Measurements from ENCODE around the gene CDH13. TPM values are rescaled to one million over a fixed set of nuclear protein-coding genes. Genes with fewer than 3 reads are reported as not detected.
A peak's percentile ranks its signal among the peaks of the same experiment; 100 is the strongest.

CDH13 gene
- total RNA-seq, 1 donor from 2014 or later = 28.9 TPM

DNA sequence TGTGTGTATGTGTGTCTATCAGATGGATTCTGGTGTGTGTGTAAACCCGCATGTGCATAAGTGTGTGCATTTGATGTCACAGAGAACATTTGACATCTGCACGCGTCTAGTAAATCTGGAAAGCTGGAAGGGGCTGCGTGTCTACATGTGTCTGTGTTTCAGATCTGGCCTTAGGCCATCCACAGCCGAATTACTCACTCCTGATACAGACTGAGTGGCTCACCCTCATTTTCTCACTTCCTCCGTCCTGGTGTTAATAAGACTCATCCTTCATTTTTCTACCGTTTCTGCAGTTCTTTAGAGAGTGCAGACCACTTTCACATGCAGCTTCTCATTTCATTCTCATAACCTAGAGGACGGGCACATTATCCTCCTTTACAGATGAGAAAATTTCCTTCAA, 491.6 kb downstream of the CDH13 start:
- DNase-seq = peak; percentile 10

DNA sequence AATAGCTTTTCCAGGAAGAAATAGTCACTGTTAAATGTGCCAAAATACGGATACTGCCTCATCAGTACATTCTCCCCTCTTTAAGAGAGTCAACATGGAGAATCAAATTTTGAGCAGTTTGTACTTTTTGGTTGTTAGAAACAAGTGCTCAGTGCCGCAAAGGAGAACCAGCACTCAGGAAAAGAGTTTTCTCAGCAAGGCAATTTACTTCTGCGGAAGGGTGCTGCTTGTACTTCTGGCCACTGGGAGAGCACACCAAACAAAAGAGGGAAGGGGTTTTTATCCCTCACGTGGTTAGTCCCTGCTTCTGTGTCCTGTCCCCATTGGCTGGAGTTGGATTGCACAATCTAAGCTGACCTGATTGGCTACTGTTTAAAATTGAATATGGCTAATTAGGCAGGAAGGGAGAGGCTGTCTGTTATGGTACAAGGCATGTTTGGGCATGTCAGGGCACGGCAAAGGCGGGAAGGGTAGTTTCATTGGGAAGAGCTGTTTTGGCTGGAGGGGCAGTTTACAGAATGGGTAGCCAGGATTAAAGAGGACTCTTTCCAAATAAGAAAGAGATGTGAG, 499.3 kb downstream of the CDH13 start:
- no peak for DNase-seq

DNA sequence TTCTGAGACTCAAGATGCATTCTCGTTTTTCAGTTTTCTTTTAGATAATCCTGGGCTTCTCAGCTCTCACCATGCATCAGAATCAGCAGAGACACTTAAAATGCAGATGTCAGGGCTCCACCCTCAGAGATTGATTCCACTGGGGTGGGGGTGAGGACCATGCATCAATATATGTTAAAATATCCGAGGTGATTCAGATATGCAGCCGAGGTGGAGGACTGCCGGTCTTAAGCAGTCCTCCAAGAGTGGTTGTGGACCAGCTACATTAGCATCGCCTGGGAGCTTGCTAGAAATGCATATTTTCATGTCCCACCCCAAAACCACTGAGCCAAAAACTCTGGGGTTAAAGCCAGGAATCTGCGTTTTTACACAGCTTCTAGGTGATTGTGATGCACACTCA, 501.3 kb downstream of the CDH13 start:
- no peak for DNase-seq

DNA sequence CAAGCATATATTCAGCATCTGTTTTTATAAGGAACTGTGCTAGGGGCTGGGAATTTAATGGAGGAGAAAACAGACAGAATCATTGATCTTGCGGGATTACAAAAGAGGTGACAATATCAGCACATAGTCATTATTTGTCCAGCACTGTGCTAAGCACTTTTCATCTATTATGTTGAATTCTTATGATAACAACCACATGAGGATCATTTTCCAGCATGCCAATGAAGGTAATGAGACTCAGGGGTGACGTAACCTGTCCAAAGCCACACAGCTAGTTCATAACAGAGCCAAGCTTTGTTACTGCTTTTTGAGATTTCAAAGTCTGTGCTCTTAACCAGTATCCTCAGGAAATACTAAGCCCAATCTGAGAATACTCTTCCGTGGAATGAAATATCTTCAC, 503.3 kb downstream of the CDH13 start:
- DNase-seq = no peak

DNA sequence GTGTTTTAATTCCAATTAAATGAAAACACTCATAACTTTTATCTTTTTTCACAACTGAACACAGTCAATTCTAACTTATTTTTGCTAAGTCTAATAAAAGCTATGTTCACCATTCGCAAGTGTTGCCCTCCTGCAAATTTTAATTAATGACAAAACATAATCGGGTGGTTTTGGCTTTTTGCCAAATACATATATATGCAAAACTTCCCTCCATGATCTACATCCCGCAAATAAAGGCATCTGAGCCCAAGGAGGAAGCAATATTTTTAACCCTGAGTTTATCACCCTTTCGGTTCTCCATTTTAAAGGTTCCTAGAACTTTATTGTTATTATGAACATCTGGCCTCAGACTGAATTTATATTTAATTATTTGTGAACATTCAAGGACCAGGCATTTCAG, 507.9 kb downstream of the CDH13 start:
- no peak for DNase-seq

DNA sequence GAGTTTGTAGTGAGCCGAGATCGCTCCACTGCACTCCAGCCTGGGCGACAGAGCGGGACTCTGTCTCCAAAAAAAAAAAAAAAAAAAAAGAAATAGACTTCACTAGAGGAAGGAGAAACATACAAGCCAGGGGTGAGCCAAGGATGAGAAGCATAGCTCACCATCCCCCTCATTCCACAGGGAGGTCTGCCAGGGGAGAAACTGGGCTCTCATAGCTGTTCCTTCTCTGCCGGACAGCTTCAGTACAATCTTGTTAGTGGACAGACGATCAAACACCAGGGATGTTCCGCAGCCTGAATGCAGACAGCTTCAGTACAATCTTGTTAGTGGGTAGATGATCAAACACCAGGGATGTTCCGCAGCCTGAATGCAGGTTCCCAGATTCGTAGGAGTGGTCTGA, 509.6 kb downstream of the CDH13 start:
- no peak for DNase-seq

DNA sequence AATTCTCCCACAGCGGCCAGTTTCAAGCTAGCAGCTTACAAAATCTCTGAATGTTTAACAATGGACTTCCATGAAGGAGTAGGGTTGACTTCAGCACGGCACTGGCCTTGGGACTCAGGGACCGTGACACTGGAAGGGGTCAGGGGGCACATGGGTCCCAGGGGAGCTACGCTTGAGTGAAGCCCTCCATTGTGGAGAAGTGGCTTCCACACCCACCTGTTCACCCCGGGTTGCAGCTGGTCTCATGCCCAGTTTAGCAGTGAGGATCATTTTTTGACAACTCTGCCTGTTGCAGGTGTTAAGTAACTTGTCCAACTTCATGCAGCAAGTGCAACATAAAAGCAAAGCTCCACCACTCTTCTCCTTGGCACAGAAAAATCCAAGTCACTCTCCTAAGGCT, 510.2 kb downstream of the CDH13 start:
- DNase-seq = no peak

DNA sequence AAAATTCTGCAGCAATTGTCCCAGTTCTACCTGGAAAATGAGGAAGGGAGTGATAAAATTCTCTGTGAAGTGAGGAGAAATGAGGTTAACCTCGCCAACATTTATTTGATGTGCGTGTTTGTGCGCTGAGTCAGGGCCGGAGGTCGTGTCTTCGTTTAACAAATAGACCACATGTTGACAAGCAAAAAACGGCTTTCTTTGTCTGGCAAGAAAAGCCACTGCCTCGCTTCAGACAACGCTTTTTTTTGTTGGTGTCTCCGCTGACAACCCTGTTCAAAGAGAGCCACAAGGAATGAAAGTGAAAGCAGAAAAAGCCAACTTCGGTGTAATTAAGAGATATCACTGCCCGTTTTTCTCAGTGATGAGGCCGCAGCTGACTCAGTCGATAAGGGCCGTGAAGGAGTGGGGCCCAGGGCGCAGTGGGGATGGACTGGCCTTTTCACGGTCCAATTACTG, 510.6 kb downstream of the CDH13 start:
- no peak for DNase-seq

DNA sequence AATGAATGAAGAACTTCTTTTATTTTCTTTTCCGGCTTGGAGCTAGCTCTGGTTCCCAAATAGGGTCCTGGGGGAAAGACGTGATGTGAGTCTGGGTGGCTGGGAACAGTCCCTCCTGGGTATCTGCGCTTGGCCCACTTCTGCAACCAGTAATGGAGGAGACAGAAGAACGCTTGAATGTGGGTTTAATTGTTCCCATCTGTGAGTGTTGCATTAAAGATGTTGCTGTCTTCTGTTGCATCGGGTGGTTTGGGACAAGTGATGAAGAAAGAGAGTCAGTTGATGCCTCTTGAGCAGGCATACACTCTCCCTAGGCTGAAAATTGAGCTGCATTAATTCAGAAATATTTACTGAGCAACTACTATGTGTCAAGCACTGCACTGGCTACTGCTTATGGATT, 511.1 kb downstream of the CDH13 start:
- peak; percentile 44 for DNase-seq

DNA sequence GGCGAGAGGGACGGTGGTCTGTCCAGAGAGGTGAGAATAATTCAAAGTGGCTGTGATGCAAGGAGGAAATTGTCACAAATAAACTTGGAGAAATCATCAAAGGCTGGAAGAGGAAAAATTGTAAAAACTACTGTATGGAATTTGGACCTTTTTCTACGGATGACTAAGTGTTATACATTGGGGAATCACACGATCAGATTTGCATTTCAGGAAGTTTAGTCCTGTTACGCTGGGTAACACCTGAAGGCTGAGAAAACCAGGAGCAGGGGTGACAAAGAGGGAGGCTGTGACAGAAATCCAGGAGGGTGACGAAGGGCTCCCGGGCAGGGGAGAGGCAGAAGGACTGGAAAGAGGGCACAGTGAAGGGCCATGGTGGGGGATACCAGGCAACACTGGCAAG, 511.7 kb downstream of the CDH13 start:
- no peak for DNase-seq

DNA sequence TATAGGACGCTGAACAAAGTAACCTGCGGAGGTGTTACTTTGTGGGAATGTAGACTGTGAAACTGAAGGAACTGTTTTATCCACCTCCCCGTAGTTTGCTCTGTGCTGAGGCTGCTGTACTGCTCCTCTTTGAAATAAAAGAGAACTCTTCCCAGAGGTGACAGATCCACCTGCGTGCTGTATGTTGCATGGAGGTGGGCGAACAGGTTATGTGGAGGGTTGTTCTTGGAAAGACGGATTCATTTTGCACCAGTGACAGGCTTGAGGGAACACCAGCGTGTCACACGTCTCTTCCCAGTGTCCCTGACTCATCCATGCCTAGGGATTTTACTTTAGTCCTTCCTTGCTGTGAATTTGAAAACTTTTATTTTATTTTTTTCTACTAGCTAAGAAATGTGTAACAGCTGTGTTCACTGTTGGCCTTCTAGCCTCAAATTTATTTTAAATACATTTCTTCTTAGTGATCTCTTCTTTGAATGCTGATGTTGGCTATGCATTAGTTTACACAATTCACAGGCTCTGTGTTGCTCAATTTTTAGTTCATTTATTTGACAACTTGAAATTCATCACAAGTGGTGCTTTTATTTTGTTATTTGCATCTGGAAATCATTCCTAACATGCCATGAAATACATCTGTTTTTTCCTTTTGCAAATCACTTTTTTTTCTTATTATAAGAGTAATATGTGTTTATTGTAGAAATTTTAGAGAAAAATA, 512.4 kb downstream of the CDH13 start:
- DNase-seq = no peak

DNA sequence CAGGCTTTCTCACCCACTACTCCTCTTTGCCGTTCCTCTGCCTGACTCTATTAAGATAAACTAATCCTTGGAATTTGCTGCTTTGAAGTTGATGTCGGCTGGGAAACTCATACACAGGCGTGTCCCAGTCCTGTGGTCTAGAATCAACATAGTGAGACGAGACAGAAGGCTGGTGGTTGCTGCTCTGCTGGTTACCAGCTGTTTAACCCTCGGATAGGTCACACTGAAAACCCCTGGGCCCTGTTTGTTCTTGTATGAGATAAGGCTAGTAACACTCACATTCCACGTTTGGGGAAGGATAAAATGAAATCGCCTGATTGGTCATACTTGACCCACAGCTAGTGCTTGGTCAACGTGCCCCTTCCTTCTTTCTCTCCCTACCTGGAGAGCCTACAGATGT, 517.0 kb downstream of the CDH13 start:
- no peak for DNase-seq

DNA sequence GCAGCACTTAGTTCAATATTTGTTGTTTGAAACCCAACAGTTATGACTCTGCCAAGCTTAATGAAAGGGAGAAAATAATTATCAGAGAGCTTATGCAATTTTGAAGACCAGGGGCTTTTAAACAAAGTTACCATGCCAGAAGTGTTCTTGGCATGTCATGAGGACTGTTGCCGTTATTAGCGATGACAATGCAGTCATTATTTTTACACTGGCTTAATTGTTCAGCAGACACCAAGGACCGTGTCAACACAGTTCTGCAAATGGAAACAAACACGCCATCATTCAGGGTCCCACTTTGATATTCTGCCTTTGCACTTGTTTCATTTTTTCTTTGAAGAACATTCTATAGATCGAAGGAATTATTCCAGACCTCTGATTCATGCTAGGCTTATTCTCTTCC, 518.5 kb downstream of the CDH13 start:
- no peak for DNase-seq

DNA sequence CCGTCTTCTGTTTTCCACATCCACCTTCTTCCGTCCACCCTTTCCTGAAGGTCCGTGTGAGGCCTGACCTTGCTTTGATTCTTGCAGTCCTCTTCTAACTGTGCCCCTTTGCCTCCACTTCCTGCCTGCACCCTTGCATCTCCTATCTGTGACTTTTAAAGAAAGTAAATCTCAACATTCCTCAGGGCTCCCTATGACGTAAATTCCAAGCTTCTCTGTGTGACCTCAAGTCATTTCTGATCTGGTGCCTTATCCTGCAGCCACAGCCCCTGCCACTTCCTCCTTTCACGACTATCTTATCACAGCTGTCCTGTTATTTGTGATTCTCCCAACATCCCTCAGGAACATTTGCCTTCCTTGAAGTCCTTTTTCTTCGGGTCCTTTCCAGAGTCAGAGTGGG, 520.5 kb downstream of the CDH13 start:
- no peak for DNase-seq

DNA sequence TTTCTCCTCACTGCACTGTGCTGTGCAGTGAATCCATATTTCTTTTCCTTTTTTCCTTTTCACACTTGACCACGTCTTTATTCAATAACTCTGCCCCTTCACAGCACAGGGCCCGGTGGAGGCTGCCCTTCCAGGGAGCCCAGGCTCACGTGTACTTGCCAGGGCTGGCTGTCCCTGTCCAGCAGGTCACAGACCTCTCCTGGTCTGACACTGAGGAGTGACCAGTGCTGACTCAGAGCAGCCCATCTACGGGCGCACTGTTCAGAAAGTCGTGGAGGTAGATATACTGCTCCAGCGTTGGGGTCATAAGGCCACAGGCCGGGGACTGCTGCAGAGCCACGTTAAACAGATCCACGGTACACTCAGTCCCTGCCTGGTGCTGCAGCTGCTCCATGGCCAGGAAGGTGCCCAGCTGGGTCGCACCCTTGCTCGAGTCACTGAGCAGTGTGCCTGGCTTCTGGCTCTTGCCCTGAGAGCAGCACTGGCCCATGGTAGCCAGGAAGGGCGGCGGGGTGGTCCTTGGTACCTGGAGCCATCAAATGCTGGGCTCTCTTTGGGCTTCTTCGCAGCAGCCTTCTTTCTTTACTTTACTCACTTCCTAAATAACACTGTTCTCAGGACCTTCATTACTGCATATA, 531.7 kb downstream of the CDH13 start:
- DNase-seq = no peak

DNA sequence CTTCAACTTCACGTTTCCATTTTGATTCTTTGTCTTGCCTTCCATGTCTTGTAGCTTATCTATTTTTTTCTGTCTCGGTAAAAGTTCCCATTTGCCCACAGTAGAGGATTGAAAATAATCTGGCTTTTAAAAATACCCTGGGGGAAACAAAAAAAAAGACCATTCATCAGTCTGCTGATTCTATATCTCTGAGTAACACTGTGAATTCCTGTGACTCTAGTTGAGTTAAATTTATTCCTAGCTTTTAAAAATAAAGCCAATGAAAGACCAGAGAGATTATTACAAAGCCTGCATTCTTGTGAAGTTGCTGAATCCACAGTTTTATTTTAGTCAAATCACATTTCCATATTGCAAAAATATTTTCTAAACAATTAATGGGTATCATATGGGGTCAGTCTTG, 532.3 kb downstream of the CDH13 start:
- DNase-seq = peak; percentile 6

DNA sequence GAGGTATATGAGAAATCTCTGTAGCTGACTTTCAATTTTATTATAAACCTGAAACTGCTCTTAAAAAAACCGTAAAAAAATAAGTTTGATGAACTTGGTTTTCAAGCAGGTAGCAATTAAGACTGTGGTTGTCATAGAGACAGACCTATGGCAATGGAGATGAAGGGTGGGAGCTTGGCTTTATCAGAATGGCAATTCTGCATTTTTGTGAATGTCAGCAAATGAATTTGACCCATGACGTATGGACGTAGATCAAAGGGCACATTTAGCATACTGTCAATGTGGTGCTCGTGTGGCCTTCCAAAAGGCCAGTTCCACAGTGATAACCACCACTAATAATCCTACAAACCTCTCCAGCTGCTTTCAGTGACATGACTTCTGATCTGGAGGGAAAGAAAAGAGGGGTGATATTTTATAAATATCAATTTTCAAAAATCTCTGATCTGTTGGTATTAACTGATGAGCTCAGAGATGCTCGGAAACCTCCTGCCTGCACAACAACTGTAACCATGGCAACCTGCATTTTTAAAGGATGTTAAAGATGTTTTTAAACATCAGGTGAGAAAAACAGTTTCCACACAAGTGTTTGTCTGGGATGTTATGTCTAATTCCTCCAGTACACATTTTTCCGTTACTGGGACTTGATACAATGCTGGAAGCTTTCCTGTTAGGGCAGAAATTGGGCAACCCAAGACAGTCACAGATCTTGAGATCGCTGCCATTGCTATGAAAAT, 533.7 kb downstream of the CDH13 start:
- no peak for DNase-seq

DNA sequence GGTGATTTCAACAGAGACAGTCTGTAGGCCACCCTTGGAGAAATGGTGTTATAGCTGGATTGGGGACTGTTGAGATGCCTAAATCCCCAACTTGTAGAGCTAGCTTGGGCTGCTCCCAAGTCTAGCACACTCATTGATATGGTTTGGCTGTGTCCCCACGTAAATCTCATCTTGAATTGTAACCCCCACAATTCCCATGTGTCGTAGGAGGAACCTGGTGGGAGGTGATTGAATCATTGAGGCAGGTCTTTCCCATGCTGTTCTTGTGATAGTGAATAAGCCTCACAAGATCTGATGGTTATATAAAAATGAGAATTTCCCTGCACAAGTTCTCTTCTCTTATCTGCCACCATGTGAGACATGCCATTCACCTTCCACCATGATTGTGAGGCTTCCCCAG, 536.0 kb downstream of the CDH13 start:
- DNase-seq = no peak

DNA sequence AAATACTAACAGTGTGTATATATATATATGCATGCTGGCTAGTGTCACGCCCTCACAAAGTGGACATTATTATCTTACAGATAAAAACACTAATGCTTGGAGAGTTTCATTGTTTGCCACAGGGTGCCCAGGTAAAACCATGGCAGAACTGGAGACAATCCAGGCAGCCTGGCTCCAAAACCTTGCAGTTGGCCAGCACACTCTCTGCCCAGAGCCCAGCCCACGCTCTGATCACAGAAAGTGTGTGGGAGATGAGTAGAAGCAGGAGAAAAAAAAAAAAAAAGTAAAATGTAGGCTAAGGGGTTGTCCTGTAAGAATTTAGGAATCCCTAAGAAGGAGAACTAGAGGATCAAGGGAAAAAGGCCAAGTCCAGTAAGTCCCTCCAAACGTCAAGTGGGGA, 538.0 kb downstream of the CDH13 start:
- DNase-seq = no peak

DNA sequence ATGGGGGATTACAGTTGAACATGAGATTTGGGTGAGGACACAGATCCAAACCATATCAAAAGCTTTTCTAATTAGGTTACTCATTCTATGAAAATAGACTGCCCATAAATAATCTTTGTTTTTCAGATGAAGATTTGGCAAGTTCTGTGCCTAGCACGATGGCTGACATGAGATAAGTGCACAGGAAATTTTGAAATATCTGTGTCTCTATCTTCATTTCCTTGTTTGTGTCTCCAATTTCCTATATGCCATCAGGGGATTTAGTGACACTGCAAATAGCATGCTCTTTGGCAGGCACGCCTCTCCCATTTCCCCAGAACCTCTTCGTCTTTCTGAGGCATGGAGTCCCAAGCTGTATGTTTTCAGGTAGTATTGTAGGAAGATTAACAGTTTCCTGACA, 544.6 kb downstream of the CDH13 start:
- DNase-seq = no peak

DNA sequence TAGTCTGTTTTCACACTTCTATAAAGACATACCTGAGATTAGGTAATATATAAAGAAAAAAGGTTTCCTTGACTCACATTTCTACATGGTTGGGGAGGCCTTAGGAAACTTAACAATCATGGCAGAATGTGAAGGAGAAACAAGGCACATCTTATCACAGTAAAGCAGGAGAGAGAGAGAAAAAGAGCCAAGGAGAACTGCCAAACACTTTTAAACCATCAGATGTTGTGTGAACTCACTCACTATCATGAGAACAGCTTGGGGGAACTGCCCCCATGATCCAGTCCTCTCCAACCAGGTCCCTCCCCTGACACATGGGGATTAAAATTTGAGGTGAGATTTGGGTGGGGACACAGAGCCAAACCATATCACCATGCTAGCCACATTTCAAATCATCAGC, 547.9 kb downstream of the CDH13 start:
- DNase-seq = no peak

DNA sequence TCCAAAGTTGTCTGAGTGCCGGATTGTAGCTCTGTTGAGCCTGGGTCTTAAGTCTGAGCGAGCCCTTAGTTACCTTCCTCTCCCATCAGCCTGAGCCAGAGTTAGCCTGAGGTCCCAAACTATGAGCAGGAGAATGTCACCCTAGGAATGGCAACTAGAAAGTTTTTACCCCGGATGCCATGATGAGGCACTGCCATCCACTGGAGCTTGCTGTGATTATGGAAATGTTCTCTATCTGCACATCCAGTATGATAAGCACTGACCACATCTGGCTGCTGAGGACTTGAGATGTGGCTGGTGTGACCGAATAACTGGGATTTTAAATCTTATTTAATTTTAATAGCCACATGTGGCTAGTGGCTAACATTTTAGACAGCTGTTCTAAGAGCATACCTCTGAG, 550.0 kb downstream of the CDH13 start:
- DNase-seq = no peak

DNA sequence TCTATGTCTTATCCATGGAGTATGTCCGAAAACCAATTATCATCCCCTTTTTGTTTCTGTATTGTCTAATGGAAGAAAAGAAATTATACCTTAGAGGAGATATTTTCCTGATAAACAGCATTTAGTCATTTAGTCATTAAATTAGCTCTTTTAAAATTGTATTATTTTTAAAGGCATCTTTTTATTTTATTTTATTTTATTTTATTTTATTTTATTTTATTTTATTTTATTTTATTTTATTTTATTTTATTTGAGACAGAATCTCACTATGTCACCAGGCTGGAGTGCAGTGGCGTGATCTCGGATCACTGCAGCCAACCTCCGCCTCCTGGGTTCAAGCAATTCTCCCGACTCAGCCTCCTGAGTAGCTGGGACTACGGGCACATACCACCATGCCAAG, 559.1 kb downstream of the CDH13 start:
- no peak for DNase-seq

Measured in skin of body (tissue), 2 donors.